Mammary epithelial cell (primary cell): Measurements from ENCODE around the gene BHLHE23.

Source experiments
- EZH2 ChIP-seq: IDR thresholded peaks from 2 replicates; pipeline ENCODE4 v1.6.1; 2012; ENCODE audit warnings: low read length, inconsistent platforms, borderline replicate concordance
- TF ChIP-seq, protein P1 (sequence below), 2 donors: IDR thresholded peaks in 1 of 2; conservative IDR thresholded peaks in 1 of 2; 2 replicates each; pipeline ENCODE4 v1.5.1; 2011 to 2012; ENCODE audit warnings: inconsistent platforms in 2 of 2, low read length in 2 of 2, mild to moderate bottlenecking in 2 of 2, control low read depth in 1 of 2, low read depth in 1 of 2; ENCODE audit not compliant: insufficient read depth in 1 of 2; ENCODE audit errors: extremely low read depth in 1 of 2

GRCh38 chr20:63044204-63044600, 37.4 kb upstream of the BHLHE23 start:
- no peak for TF ChIP-seq EZH2
- TF ChIP-seq, protein P1, sequence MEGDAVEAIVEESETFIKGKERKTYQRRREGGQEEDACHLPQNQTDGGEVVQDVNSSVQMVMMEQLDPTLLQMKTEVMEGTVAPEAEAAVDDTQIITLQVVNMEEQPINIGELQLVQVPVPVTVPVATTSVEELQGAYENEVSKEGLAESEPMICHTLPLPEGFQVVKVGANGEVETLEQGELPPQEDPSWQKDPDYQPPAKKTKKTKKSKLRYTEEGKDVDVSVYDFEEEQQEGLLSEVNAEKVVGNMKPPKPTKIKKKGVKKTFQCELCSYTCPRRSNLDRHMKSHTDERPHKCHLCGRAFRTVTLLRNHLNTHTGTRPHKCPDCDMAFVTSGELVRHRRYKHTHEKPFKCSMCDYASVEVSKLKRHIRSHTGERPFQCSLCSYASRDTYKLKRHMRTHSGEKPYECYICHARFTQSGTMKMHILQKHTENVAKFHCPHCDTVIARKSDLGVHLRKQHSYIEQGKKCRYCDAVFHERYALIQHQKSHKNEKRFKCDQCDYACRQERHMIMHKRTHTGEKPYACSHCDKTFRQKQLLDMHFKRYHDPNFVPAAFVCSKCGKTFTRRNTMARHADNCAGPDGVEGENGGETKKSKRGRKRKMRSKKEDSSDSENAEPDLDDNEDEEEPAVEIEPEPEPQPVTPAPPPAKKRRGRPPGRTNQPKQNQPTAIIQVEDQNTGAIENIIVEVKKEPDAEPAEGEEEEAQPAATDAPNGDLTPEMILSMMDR (conservative IDR thresholded peaks at IDR 0.05 in 1 of 2, IDR thresholded peaks at IDR 0.05 in 1 of 2; ENCODE audit: extremely low read depth in 1 of 2, insufficient read depth in 1 of 2, low read depth in 1 of 2, low read length in 2 of 2), result no peak
